Panc1 (cell line): ENCODE results near the gene BCL2. TPM values are rescaled to one million over a fixed set of nuclear protein-coding genes. Genes with fewer than 3 reads are reported as not detected.

Experiments used
- ATAC-seq: fragments of 200-7000 bp; cut with Tn5 transposase; 2 replicates; pipeline ENCODE4 v1.9.1; 2020; ENCODE audit warnings: mild to moderate bottlenecking, moderate library complexity
- BruUV-seq: library from RNA; stranded (reverse); fragments of 400-500 nt; replicated peaks from 2 replicates; lab custom pipeline; 2021; lab: Mats Ljungman, UMichigan
- CTCF ChIA-PET: fragments of 300-600 bp; sonication (Branson Sonifier 250); formaldehyde crosslinking; loops from one replicate; lab custom pipeline; 2022; ENCODE audit warnings: antibody characterized with exemption; lab: Charles Lee
- POLR2A ChIA-PET: fragments of 300-600 bp; sonication (Branson Sonifier 250); formaldehyde crosslinking; loops from one replicate; lab custom pipeline; 2022; ENCODE audit warnings: antibody characterized with exemption; lab: Charles Lee
- DNase-seq: peaks from one replicate; pipeline ENCODE4 v3.0.0-alpha.2; 2010; ENCODE audit warnings: low read depth, low spot score
- H3K27ac ChIP-seq: 2 replicates; pipeline ENCODE4 v1.5.1; 2011; ENCODE audit warnings: mild to moderate bottlenecking, low read length, inconsistent platforms
- H3K27me3 ChIP-seq: fragments of 200-500 bp; sonication (Bioruptor generic); 2 replicates; pipeline ENCODE4 v1.6.0; 2014; ENCODE audit warnings: low read length, inconsistent platforms; ENCODE audit not compliant: control insufficient read depth, insufficient read depth
- H3K36me3 ChIP-seq: fragments of 200-500 bp; sonication (Bioruptor generic); 2 replicates; pipeline ENCODE4 v1.5.1; 2014; ENCODE audit warnings: inconsistent platforms, mild to moderate bottlenecking, low read length, moderate library complexity; ENCODE audit not compliant: control insufficient read depth, insufficient read depth
- H3K4me1 ChIP-seq: 2 replicates; pipeline ENCODE4 v1.5.1; 2011; ENCODE audit warnings: inconsistent platforms, mild to moderate bottlenecking, low read length, moderate library complexity; ENCODE audit not compliant: control insufficient read depth, insufficient read depth
- H3K4me3 ChIP-seq, 2 experiments: 2 replicates each; pipeline ENCODE4 v1.5.1; 2011 to 2012; ENCODE audit warnings: low read depth in 2 of 2, low read length in 2 of 2, mild to moderate bottlenecking in 2 of 2, inconsistent platforms in 1 of 2, moderate library complexity in 1 of 2
- H3K9me3 ChIP-seq: fragments of 200-500 bp; sonication (Bioruptor generic); 2 replicates; pipeline ENCODE4 v1.5.1; 2014; ENCODE audit warnings: low read depth, mild to moderate bottlenecking, inconsistent platforms, low read length, moderate library complexity; ENCODE audit not compliant: control insufficient read depth, insufficient read depth
- POLR2AphosphoS5 ChIP-seq: IDR thresholded peaks from 2 replicates; pipeline ENCODE4 v1.6.1; 2012; ENCODE audit warnings: mild to moderate bottlenecking, low read depth, low read length, moderate library complexity
- REST ChIP-seq, 2 experiments: IDR thresholded peaks; 2 replicates each; pipeline ENCODE4 v1.6.1; 2011 to 2012; ENCODE audit warnings: low read depth in 2 of 2, control low read depth in 1 of 2, low read length in 1 of 2, mild to moderate bottlenecking in 1 of 2, moderate library complexity in 1 of 2; ENCODE audit not compliant: insufficient read depth in 1 of 2
- SIN3A ChIP-seq: IDR thresholded peaks from 2 replicates; pipeline ENCODE4 v1.6.1; 2012; ENCODE audit warnings: low read depth, mild to moderate bottlenecking, low read length, moderate library complexity, borderline replicate concordance; ENCODE audit not compliant: insufficient read depth
- TCF7L2 ChIP-seq: IDR thresholded peaks from 2 replicates; pipeline ENCODE4 v1.6.1; 2011; ENCODE audit warnings: mild to moderate bottlenecking, low read depth, low read length, inconsistent platforms
- in situ Hi-C: cut with HindIII; loops from 2 replicates; pipeline ENCODE4 v1.10.0; 2016; ENCODE audit warnings: low sequenced_read_pairs, low pct_unique_long_range_greater_than_20kb
- intact Hi-C: fragments of 100-400 bp; cut with micrococcal nuclease; formaldehyde crosslinking; loops from one replicate; pipeline ENCODE4 v1.10.0; 2022; ENCODE audit not compliant: unreplicated experiment
- total RNA-seq: library from RNA; stranded (reverse); gene quantifications from one replicate; pipeline ENCODE4 v1.2.1, GENCODE V29; 2021; ENCODE audit not compliant: unreplicated experiment
- TF ChIP-seq, protein P1 (sequence below): fragments of 450-650 bp; IDR thresholded peaks from 2 replicates; pipeline ENCODE4 v1.5.1; 2017; ENCODE audit warnings: mild to moderate bottlenecking

The BCL2 gene
- total RNA-seq, 1 experiment from 2014 or later, result 0.72 TPM

DNA sequence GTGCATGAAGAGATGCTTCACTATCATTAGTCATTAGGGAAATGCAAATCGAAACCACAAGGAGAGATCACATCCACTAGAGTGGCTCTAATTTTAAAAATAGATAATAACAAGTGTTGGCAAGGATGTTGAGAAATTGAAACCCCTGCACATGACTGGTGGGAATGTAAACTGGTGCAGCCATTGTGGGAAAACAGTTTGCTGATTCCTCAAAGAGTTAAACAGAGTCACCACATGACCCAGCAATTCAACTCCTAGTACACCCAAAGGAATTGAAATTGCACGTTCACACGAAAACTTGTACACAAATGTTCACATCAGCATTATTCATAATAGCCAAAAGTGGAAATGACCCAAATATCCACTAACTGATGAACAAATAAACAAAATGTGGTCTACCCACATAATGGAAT, 179.5 kb downstream of the BCL2 start:
- H3K9me3 ChIP-seq, result no peaks in the 10 kb centered on the region
- TF ChIP-seq TCF7L2 (no peak), SIN3A (no peak), REST (IDR thresholded peaks at IDR 0.05; ENCODE audit: insufficient read depth in 1 of 2, low read depth in 2 of 2, low read length in 1 of 2) (no peak), POLR2AphosphoS5 (no peak)
- TF ChIP-seq, protein P1, sequence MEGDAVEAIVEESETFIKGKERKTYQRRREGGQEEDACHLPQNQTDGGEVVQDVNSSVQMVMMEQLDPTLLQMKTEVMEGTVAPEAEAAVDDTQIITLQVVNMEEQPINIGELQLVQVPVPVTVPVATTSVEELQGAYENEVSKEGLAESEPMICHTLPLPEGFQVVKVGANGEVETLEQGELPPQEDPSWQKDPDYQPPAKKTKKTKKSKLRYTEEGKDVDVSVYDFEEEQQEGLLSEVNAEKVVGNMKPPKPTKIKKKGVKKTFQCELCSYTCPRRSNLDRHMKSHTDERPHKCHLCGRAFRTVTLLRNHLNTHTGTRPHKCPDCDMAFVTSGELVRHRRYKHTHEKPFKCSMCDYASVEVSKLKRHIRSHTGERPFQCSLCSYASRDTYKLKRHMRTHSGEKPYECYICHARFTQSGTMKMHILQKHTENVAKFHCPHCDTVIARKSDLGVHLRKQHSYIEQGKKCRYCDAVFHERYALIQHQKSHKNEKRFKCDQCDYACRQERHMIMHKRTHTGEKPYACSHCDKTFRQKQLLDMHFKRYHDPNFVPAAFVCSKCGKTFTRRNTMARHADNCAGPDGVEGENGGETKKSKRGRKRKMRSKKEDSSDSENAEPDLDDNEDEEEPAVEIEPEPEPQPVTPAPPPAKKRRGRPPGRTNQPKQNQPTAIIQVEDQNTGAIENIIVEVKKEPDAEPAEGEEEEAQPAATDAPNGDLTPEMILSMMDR, result no peak
- no peaks in the 10 kb centered on the region for H3K4me1 ChIP-seq
- DNase-seq (no peak), ATAC-seq (no peak)
- no peaks in the 10 kb centered on the region for H3K27me3 ChIP-seq
- POLR2A ChIA-PET, result no interaction called here
- in situ Hi-C loops (no loop called here), intact Hi-C loops (no loop called here)
- no peak overlapping the region for H3K4me3 ChIP-seq
- CTCF ChIA-PET, result no interaction called here
- BruUV-seq, result no TSS peak
- no peaks in the 10 kb centered on the region for H3K36me3 ChIP-seq
- no peak overlapping the region for H3K27ac ChIP-seq

DNA sequence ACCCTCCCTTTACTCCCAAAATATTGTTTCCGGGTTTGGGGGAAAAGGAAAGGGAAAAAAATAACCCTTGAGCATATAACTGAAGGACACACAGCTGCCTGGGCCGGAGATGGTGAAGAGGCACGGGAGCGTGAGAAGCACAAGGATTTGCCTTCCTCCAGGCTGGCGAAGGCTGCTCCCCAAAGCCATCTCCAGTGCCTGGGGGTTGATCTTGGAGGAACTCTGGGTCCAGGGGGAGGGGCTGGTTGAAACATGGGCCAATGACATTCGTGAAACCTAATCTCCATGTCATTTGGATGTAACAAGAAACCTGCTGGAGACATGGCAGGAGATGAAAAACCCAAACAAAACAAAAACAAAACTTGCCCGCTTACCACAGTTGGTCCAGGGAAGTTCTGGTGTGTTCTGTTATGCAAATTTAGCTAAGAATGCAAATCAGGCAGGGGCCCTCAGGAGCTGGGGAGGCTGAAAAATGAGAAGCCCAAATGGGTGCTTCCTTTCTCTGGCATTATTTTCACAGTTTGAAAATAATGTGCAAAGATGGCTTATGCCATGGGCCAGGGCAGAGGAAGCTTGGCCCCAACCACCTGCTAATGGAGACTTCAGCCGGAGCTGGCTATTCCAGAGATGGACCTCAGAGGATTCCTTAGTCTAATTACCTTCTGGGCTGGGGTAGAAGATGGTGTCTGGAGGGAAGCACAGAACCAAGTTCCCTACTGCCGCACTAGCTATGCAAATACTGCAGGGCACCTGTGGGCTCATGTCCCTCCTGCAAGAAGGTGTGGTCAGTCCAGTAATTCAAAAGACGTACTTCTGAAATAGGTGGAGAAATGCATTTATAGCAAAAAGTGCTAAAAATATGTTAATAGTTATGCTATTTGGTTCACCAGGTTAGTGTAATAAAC, 180.9 kb downstream of the BCL2 start:
- CTCF ChIA-PET, result no interaction called here

More for the DNA sequence above, 180.9 kb downstream of the BCL2 start:
- Histone ChIP-seq H3K36me3 (no peaks in the 10 kb centered on the region), H3K27ac (no peak overlapping the region), H3K4me3 (no peak overlapping the region), H3K9me3 (no peaks in the 10 kb centered on the region), H3K4me1 (no peaks in the 10 kb centered on the region), H3K27me3 (no peaks in the 10 kb centered on the region)
- DNase-seq (no peak), ATAC-seq (no peak)
- in situ Hi-C loops (no loop called here), intact Hi-C loops (no loop called here)
- POLR2A ChIA-PET, result no interaction called here
- TF ChIP-seq POLR2AphosphoS5, result no peak
- TF ChIP-seq, protein P1, result no peak
- TF ChIP-seq REST (IDR thresholded peaks at IDR 0.05; ENCODE audit: insufficient read depth in 1 of 2, low read depth in 2 of 2, low read length in 1 of 2), result no peak
- TF ChIP-seq TCF7L2, result no peak
- TF ChIP-seq SIN3A, result no peak
- no TSS peak for BruUV-seq
